GM23338 (cell line): ENCODE measurements around the gene LRTM2. TPM values are rescaled to one million over a fixed set of nuclear protein-coding genes. Genes with fewer than 3 reads are reported as not detected.

Experiments
- ATAC-seq: fragments of 200-7000 bp; cut with Tn5 transposase; 3 replicates; pipeline ENCODE4 v1.9.1; 2020
- DNase-seq: peaks from one replicate; pipeline ENCODE4 v3.0.0-alpha.2; 2015; ENCODE audit warnings: low spot score
- H2AFZ ChIP-seq: fragments of 200-600 bp; sonication (generic); 2 replicates; pipeline ENCODE4 v1.8.0; 2016; ENCODE audit warnings: antibody characterized with exemption, mild to moderate bottlenecking, moderate library complexity
- H3F3A ChIP-seq: fragments of 200-600 bp; sonication (generic); replicated peaks from 2 replicates; pipeline ENCODE4 v1.8.0; 2017; ENCODE audit warnings: antibody characterized with exemption, mixed run types, low read depth
- H3K27ac ChIP-seq: fragments of 200-600 bp; sonication (generic); 2 replicates; pipeline ENCODE4 v1.6.1; 2016; ENCODE audit warnings: low read depth
- H3K27me3 ChIP-seq: fragments of 200-600 bp; sonication (generic); 2 replicates; pipeline ENCODE4 v1.8.0; 2016; ENCODE audit warnings: mild to moderate bottlenecking, mixed run types, moderate library complexity; ENCODE audit not compliant: insufficient read depth
- H3K36me3 ChIP-seq: fragments of 200-600 bp; sonication (generic); 2 replicates; pipeline ENCODE4 v1.8.0; 2016; ENCODE audit warnings: mild to moderate bottlenecking; ENCODE audit not compliant: insufficient read depth
- H3K4me1 ChIP-seq: fragments of 200-600 bp; sonication (generic); 2 replicates; pipeline ENCODE4 v1.8.0; 2016; ENCODE audit warnings: mild to moderate bottlenecking, moderate library complexity; ENCODE audit not compliant: insufficient read depth
- H3K4me2 ChIP-seq: fragments of 200-600 bp; sonication (generic); 2 replicates; pipeline ENCODE4 v1.7.1; 2017; ENCODE audit warnings: mixed run types
- H3K4me3 ChIP-seq: fragments of 200-600 bp; sonication (generic); 2 replicates; pipeline ENCODE4 v1.6.1; 2016; ENCODE audit warnings: mixed run types
- H3K79me2 ChIP-seq: fragments of 200-600 bp; sonication (generic); replicated peaks from 2 replicates; pipeline ENCODE4 v1.8.0; 2017; ENCODE audit warnings: mild to moderate bottlenecking; ENCODE audit not compliant: insufficient read depth
- H3K9me2 ChIP-seq: fragments of 200-600 bp; sonication (generic); 2 replicates; pipeline ENCODE4 v1.8.0; 2017; ENCODE audit not compliant: insufficient read depth
- H4K20me1 ChIP-seq: fragments of 200-600 bp; sonication (generic); replicated peaks from 2 replicates; pipeline ENCODE4 v1.8.0; 2017; ENCODE audit warnings: mild to moderate bottlenecking; ENCODE audit not compliant: insufficient read depth
- H3K27ac Mint-ChIP-seq: 2 replicates; pipeline ENCODE4 v1.8.0; 2020; ENCODE audit warnings: inconsistent platforms, mild to moderate bottlenecking, moderate library complexity, mixed read lengths
- H3K27me3 Mint-ChIP-seq: 3 replicates; pipeline ENCODE4 v1.8.0; 2022; ENCODE audit warnings: low read depth, mild to moderate bottlenecking, moderate library complexity, mixed read lengths, inconsistent platforms; ENCODE audit not compliant: insufficient read depth, poor library complexity
- H3K36me3 Mint-ChIP-seq: 3 replicates; pipeline ENCODE4 v1.8.0; 2021; ENCODE audit warnings: low read depth, mild to moderate bottlenecking, inconsistent platforms, moderate library complexity, mixed read lengths
- H3K4me1 Mint-ChIP-seq: 3 replicates; pipeline ENCODE4 v1.8.0; 2020; ENCODE audit warnings: mild to moderate bottlenecking, inconsistent platforms, mixed read lengths
- H3K4me3 Mint-ChIP-seq: 3 replicates; pipeline ENCODE4 v1.8.0; 2021; ENCODE audit warnings: moderate library complexity, mild to moderate bottlenecking, inconsistent platforms, mixed read lengths
- H3K9me3 Mint-ChIP-seq: 3 replicates; pipeline ENCODE4 v1.8.0; 2020; ENCODE audit warnings: moderate library complexity, mild to moderate bottlenecking, inconsistent platforms, mixed read lengths
- CREB1 ChIP-seq: fragments of 250-450 bp; sonication (Bioruptor Pico); IDR thresholded peaks from 2 replicates; pipeline ENCODE4 v1.5.0; 2020; ENCODE audit warnings: low read depth, mild to moderate bottlenecking, moderate library complexity
- CTCF ChIP-seq, 2 experiments: fragments of 200-600 bp in 1 of 2; sonication (generic) in 1 of 2; conservative IDR thresholded peaks; 2 replicates each; pipeline versions ENCODE4 v1.5.1 to v1.6.1; 2016 to 2017; ENCODE audit warnings: antibody characterized with exemption in 2 of 2, low read depth in 2 of 2, mild to moderate bottlenecking in 2 of 2, moderate library complexity in 1 of 2
- EZH2 ChIP-seq: fragments of 200-600 bp; sonication (generic); IDR thresholded peaks from one replicate; pipeline ENCODE4 v1.8.0; 2017; ENCODE audit warnings: antibody characterized with exemption, mild to moderate bottlenecking, low read depth; ENCODE audit not compliant: unreplicated experiment
- EZH2phosphoT487 ChIP-seq: fragments of 200-600 bp; sonication (generic); IDR thresholded peaks from one replicate; pipeline ENCODE4 v1.8.1; 2018; ENCODE audit warnings: antibody characterized with exemption; ENCODE audit not compliant: unreplicated experiment
- JUNB ChIP-seq: IDR thresholded peaks from one replicate; pipeline ENCODE4 v1.6.1; 2016; ENCODE audit warnings: antibody characterized with exemption; ENCODE audit not compliant: unreplicated experiment
- NANOG ChIP-seq: IDR thresholded peaks from 2 replicates; pipeline ENCODE4 v1.6.1; 2016; ENCODE audit warnings: antibody characterized with exemption, borderline replicate concordance
- POLR2AphosphoS5 ChIP-seq: IDR thresholded peaks from 2 replicates; pipeline ENCODE4 v1.6.1; 2016; ENCODE audit warnings: antibody characterized with exemption, low read depth
- STAT1 ChIP-seq: IDR thresholded peaks from one replicate; pipeline ENCODE4 v1.6.1; 2016; ENCODE audit warnings: antibody characterized with exemption; ENCODE audit not compliant: unreplicated experiment
- ZNF331 ChIP-seq: fragments of 250-450 bp; sonication (Bioruptor Pico); IDR thresholded peaks from 2 replicates; pipeline ENCODE4 v1.5.0; 2020; ENCODE audit warnings: low read depth, mild to moderate bottlenecking, moderate library complexity
- ZNF462 ChIP-seq: fragments of 250-450 bp; sonication (Bioruptor Pico); IDR thresholded peaks from 2 replicates; pipeline ENCODE4 v1.5.0; 2020; ENCODE audit warnings: mild to moderate bottlenecking, moderate library complexity
- long read RNA-seq: library from polyadenylated mRNA; unstranded; transcript quantifications from one replicate; pipeline ENCODE4 v2.0.0, GENCODE V29; 2020; ENCODE audit not compliant: unreplicated experiment
- polyA plus RNA-seq: library from polyadenylated mRNA; unstranded; fragments of >200 nt; fragmentation: Nextera tagmentation; extraction: Ambion mirVana; gene quantifications from 2 replicates; pipeline ENCODE4 v1.2.1, GENCODE V29; 2016
- total RNA-seq: library from RNA; depleted of rRNA; stranded (reverse); fragments of >200 nt; shearing (Covaris generic); gene quantifications from 2 replicates; pipeline ENCODE4 v1.2.3, GENCODE V29; 2014; rRNA removed
- TF ChIP-seq, protein P1 (sequence below): IDR thresholded peaks from one replicate; pipeline ENCODE4 v1.6.1; 2018; ENCODE audit warnings: antibody characterized with exemption; ENCODE audit not compliant: unreplicated experiment
- TF ChIP-seq, protein P2 (sequence below): IDR thresholded peaks from 2 replicates; pipeline ENCODE4 v1.6.1; 2016; ENCODE audit warnings: antibody characterized with exemption

The LRTM2 gene
- total RNA-seq, result 0.12 TPM in 1 of 2 replicates, not detected in the other
- polyA plus RNA-seq, result 0.08 TPM in 1 of 2 replicates, not detected in the other
- long read RNA-seq, result 0 reads

- Histone ChIP-seq H3K4me1 (no peaks in the 10 kb centered on the region), H3K27me3 (peaks cover 20% of the 10 kb centered on the region), H2AFZ (peak within 1 kb of the TSS; percentile 91), H3K4me2 (peak within 1 kb of the TSS; percentile 79), H3K27ac (no peak within 1 kb of the TSS), H3K36me3 (no peaks in the 10 kb centered on the region), H3K79me2 (no peaks in the 10 kb centered on the region), H3K4me3 (peak within 1 kb of the TSS; percentile 51), H4K20me1 (no peaks in the 10 kb centered on the region), H3K9me2 (no peaks in the 10 kb centered on the region), H3F3A (no peaks in the 10 kb centered on the region)
- peak; percentile 42 for ATAC-seq
- peaks cover 38% of the 10 kb centered on the region for H3K27me3 Mint-ChIP-seq
- H3K4me3 Mint-ChIP-seq, result peak within 1 kb of the TSS; percentile 72
- no peaks in the 10 kb centered on the region; the same call in 1 of the 3 replicates for H3K9me3 Mint-ChIP-seq
- peaks cover 18% of the 10 kb centered on the region for H3K4me1 Mint-ChIP-seq
- no peaks in the 10 kb centered on the region for H3K36me3 Mint-ChIP-seq
- no peak for DNase-seq
- H3K27ac Mint-ChIP-seq, result no peak within 1 kb of the TSS
- TF ChIP-seq EZH2, result no peak
- TF ChIP-seq, protein P1, sequence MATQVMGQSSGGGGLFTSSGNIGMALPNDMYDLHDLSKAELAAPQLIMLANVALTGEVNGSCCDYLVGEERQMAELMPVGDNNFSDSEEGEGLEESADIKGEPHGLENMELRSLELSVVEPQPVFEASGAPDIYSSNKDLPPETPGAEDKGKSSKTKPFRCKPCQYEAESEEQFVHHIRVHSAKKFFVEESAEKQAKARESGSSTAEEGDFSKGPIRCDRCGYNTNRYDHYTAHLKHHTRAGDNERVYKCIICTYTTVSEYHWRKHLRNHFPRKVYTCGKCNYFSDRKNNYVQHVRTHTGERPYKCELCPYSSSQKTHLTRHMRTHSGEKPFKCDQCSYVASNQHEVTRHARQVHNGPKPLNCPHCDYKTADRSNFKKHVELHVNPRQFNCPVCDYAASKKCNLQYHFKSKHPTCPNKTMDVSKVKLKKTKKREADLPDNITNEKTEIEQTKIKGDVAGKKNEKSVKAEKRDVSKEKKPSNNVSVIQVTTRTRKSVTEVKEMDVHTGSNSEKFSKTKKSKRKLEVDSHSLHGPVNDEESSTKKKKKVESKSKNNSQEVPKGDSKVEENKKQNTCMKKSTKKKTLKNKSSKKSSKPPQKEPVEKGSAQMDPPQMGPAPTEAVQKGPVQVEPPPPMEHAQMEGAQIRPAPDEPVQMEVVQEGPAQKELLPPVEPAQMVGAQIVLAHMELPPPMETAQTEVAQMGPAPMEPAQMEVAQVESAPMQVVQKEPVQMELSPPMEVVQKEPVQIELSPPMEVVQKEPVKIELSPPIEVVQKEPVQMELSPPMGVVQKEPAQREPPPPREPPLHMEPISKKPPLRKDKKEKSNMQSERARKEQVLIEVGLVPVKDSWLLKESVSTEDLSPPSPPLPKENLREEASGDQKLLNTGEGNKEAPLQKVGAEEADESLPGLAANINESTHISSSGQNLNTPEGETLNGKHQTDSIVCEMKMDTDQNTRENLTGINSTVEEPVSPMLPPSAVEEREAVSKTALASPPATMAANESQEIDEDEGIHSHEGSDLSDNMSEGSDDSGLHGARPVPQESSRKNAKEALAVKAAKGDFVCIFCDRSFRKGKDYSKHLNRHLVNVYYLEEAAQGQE, result no peak
- TF ChIP-seq NANOG, result no peak
- TF ChIP-seq, protein P2, sequence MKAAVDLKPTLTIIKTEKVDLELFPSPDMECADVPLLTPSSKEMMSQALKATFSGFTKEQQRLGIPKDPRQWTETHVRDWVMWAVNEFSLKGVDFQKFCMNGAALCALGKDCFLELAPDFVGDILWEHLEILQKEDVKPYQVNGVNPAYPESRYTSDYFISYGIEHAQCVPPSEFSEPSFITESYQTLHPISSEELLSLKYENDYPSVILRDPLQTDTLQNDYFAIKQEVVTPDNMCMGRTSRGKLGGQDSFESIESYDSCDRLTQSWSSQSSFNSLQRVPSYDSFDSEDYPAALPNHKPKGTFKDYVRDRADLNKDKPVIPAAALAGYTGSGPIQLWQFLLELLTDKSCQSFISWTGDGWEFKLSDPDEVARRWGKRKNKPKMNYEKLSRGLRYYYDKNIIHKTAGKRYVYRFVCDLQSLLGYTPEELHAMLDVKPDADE, result no peak
- TF ChIP-seq STAT1, result no peak
- no peak for TF ChIP-seq POLR2AphosphoS5
- no peak for TF ChIP-seq JUNB
- no peak for TF ChIP-seq ZNF462 (CRISPR knock-in tag)
- TF ChIP-seq CREB1, result no peak
- TF ChIP-seq ZNF331 (CRISPR knock-in tag), result no peak
- no peak for TF ChIP-seq EZH2phosphoT487
- TF ChIP-seq CTCF (conservative IDR thresholded peaks at IDR 0.05; ENCODE audit: low read depth in 2 of 2), result no peak
Observed at GRCh38 chr12:1820191-1820895, at the start of gene LRTM2. TSS of gene LRTM2 (plus strand) at chr12:1820565. CDS start at chr12:1828149, 7,584 bp downstream.
